Esophagus muscularis mucosa (tissue), 4 donors: Measurements from ENCODE around the gene VEPH1. TPM values are rescaled to one million over a fixed set of nuclear protein-coding genes. Genes with fewer than 3 reads are reported as not detected.
"Not testable (repeated sequence)": the region's sequence is repeated elsewhere in the genome, so short reads cannot be mapped to it uniquely, and the experiment has no call there.

Source experiments
- DNase-seq: peaks from one replicate; pipeline ENCODE4 v3.0.0-alpha.2; 2017; ENCODE audit errors: extremely low spot score
- H3K27ac ChIP-seq, 4 donors: fragments of 200-600 bp; sonication (generic); replicated peaks in 1 of 4; 1 replicate in 3 of 4; 2 replicates in 1 of 4; pipeline ENCODE4 v1.5.1; 2016 to 2019; ENCODE audit warnings: mild to moderate bottlenecking in 1 of 4
- H3K27me3 ChIP-seq, 4 donors: fragments of 200-600 bp; sonication (generic); one replicate each; pipeline versions ENCODE4 v1.5.1 to v1.6.0; 2016 to 2019
- H3K36me3 ChIP-seq, 4 donors: fragments of 200-600 bp; sonication (generic); one replicate each; pipeline ENCODE4 v1.5.1; 2016 to 2019
- H3K4me1 ChIP-seq, 4 donors: fragments of 200-600 bp; sonication (generic); one replicate each; pipeline ENCODE4 v1.5.1; 2016 to 2019
- H3K4me3 ChIP-seq, 4 donors: fragments of 200-600 bp; sonication (generic); 1 replicate in 2 of 4; 2 replicates in 2 of 4; pipeline ENCODE4 v1.5.1; 2016 to 2019; ENCODE audit warnings: mild to moderate bottlenecking in 4 of 4, moderate library complexity in 1 of 4
- H3K9me3 ChIP-seq, 4 donors: fragments of 200-600 bp; sonication (generic); 1 replicate in 3 of 4; 2 replicates in 1 of 4; pipeline ENCODE4 v1.5.1; 2016 to 2019
- CTCF ChIP-seq, 3 experiments: fragments of 200-600 bp in 2 of 3; fragments of 450-650 bp in 1 of 3; sonication (generic) in 2 of 3; IDR thresholded peaks; one replicate each; pipeline ENCODE4 v1.5.1; 2017 to 2019; ENCODE audit warnings: antibody characterized with exemption in 3 of 3, mild to moderate bottlenecking in 2 of 3, moderate library complexity in 1 of 3
- EP300 ChIP-seq: sonication (generic); formaldehyde crosslinking; IDR thresholded peaks from one replicate; pipeline ENCODE4 v1.6.1; 2017; ENCODE audit warnings: antibody characterized with exemption
- POLR2A ChIP-seq: fragments of 450-650 bp; IDR thresholded peaks from one replicate; pipeline ENCODE4 v1.6.1; 2017; ENCODE audit warnings: antibody characterized with exemption, moderate library complexity, mild to moderate bottlenecking, low read depth
- POLR2AphosphoS5 ChIP-seq, 2 donors: sonication (generic); formaldehyde crosslinking; IDR thresholded peaks; one replicate each; pipeline ENCODE4 v1.6.1; 2017; ENCODE audit warnings: antibody characterized with exemption in 2 of 2
- WGBS: methylation state at CpG from one replicate; pipeline ENCODE4 v1.1.5; 2018; 5-methylcytosine and 5-hydroxymethylcytosine counted together
- intact Hi-C: fragments of 100-400 bp; cut with DNase I; formaldehyde crosslinking; loops from one replicate; pipeline ENCODE4 v1.15.1; 2023
- total RNA-seq, 4 donors: library from RNA; depleted of rRNA; stranded (reverse); fragments of >200 nt; gene quantifications; one replicate each; pipeline versions ENCODE4 v1.1.0 to v1.2.1, GENCODE V29; 2016

Gene VEPH1
- total RNA-seq, 4 donors from 2014 or later = 0.23 to 1.2 (median 0.52) TPM; not detected in 1

- WGBS = 95% methylated on average over 4 of the region's 4 CpGs
- H3K9me3 ChIP-seq = no peaks in the 10 kb centered on the region
- intact Hi-C loops = no loop called here
Observed at GRCh38 chr3:157353652-157354051, 149.6 kb downstream of the VEPH1 start.

GRCh38 chr3:157351981-157352380 is 151.2 kb downstream of the VEPH1 start:
- intact Hi-C loops = no loop called here
- no peaks in the 10 kb centered on the region for H3K4me1 ChIP-seq
- no peaks in the 10 kb centered on the region for H3K36me3 ChIP-seq
- DNase-seq = no peak
- H3K9me3 ChIP-seq = no peaks in the 10 kb centered on the region
- H3K4me3 ChIP-seq = no peak overlapping the region
- H3K27me3 ChIP-seq = no peaks in the 10 kb centered on the region
- 92% methylated on average over 1 of the region's 1 CpG for WGBS
- no peak for TF ChIP-seq POLR2AphosphoS5 (IDR thresholded peaks at IDR 0.05)
- no peak for TF ChIP-seq EP300
- TF ChIP-seq POLR2A = no peak
- TF ChIP-seq CTCF (IDR thresholded peaks at IDR 0.05) = no peak
- no peak overlapping the region for H3K27ac ChIP-seq

More at GRCh38 chr3:157353652-157354051, 149.6 kb downstream of the VEPH1 start:
- H3K4me1 ChIP-seq = no peaks in the 10 kb centered on the region
- no peak overlapping the region for H3K27ac ChIP-seq
- DNase-seq = no peak
- H3K36me3 ChIP-seq = no peaks in the 10 kb centered on the region
- no peak overlapping the region for H3K4me3 ChIP-seq
- TF ChIP-seq POLR2A (no peak), CTCF (IDR thresholded peaks at IDR 0.05) (no peak)
- H3K27me3 ChIP-seq = no peaks in the 10 kb centered on the region

- H3K27ac ChIP-seq, H3K4me1 ChIP-seq, H3K36me3 ChIP-seq, H3K4me3 ChIP-seq, DNase-seq, H3K27me3 ChIP-seq, H3K9me3 ChIP-seq, intact Hi-C loops: not testable (repeated sequence)
- WGBS = 92% methylated on average over 2 of the region's 2 CpGs
Observed at GRCh38 chr3:157350651-157351050, 152.6 kb downstream of the VEPH1 start.

GRCh38 chr3:157348304-157349075 is 154.7 kb downstream of the VEPH1 start:
- intact Hi-C loops, H3K27me3 ChIP-seq, DNase-seq, H3K9me3 ChIP-seq, H3K4me1 ChIP-seq, H3K4me3 ChIP-seq, H3K27ac ChIP-seq, H3K36me3 ChIP-seq: not testable (repeated sequence)
- 91% methylated on average over 3 of the region's 3 CpGs for WGBS

- 92% methylated on average over 8 of the region's 12 CpGs for WGBS
- intact Hi-C loops = no loop called here
Observed at GRCh38 chr3:157347577-157348303, 155.5 kb downstream of the VEPH1 start.

More at GRCh38 chr3:157347577-157348303, 155.5 kb downstream of the VEPH1 start:
- no peak for DNase-seq
- H3K9me3 ChIP-seq = no peaks in the 10 kb centered on the region
- TF ChIP-seq POLR2A (no peak), POLR2AphosphoS5 (IDR thresholded peaks at IDR 0.05) (no peak), CTCF (IDR thresholded peaks at IDR 0.05) (no peak), EP300 (no peak)
- H3K36me3 ChIP-seq = no peaks in the 10 kb centered on the region
- H3K27ac ChIP-seq = no peak overlapping the region
- no peaks in the 10 kb centered on the region for H3K4me1 ChIP-seq
- H3K27me3 ChIP-seq = no peaks in the 10 kb centered on the region
- H3K4me3 ChIP-seq = no peak overlapping the region
